ENCODE results near the gene EBF3.

Gene EBF3

GRCh38 chr10:129833468-129833950, 130.6 kb downstream of the EBF3 start:
- H3K9ac ChIP-seq (ENCODE audit: low read depth, low read length): no peak overlapping the region
- no peaks in the 10 kb centered on the region for H3K36me3 ChIP-seq (ENCODE audit: control insufficient read depth, insufficient read depth, low read length)
- H3K9me3 ChIP-seq (ENCODE audit: control insufficient read depth, insufficient read depth, low read length): no peaks in the 10 kb centered on the region
- no peaks in the 10 kb centered on the region for H3K27me3 ChIP-seq (ENCODE audit: control insufficient read depth, insufficient read depth, low read length)
- no peak overlapping the region for H3K4me3 ChIP-seq (ENCODE audit: low read depth, low read length)
- no peaks in the 10 kb centered on the region for H3K4me1 ChIP-seq (ENCODE audit: control insufficient read depth, insufficient read depth, low read length)
- no peak overlapping the region for H3K27ac ChIP-seq (ENCODE audit: low read depth, low read length)

- Histone ChIP-seq H3K27ac (ENCODE audit: low read depth, low read length) (no peak overlapping the region), H3K4me1 (ENCODE audit: control insufficient read depth, insufficient read depth, low read length) (no peaks in the 10 kb centered on the region), H3K9ac (ENCODE audit: low read depth, low read length) (no peak overlapping the region)
Observed at GRCh38 chr10:129832573-129833467, 131.3 kb downstream of the EBF3 start.

GRCh38 chr10:129831150-129831549, 132.9 kb downstream of the EBF3 start:
- H3K9ac ChIP-seq (ENCODE audit: low read depth, low read length): no peak overlapping the region
- H3K9me3 ChIP-seq (ENCODE audit: control insufficient read depth, insufficient read depth, low read length): no peaks in the 10 kb centered on the region
- no peaks in the 10 kb centered on the region for H3K36me3 ChIP-seq (ENCODE audit: control insufficient read depth, insufficient read depth, low read length)
- H3K4me3 ChIP-seq (ENCODE audit: low read depth, low read length): no peak overlapping the region
- H3K27ac ChIP-seq (ENCODE audit: low read depth, low read length): no peak overlapping the region
- no peaks in the 10 kb centered on the region for H3K27me3 ChIP-seq (ENCODE audit: control insufficient read depth, insufficient read depth, low read length)
- H3K4me1 ChIP-seq (ENCODE audit: control insufficient read depth, insufficient read depth, low read length): no peaks in the 10 kb centered on the region

More at GRCh38 chr10:129832573-129833467, 131.3 kb downstream of the EBF3 start:
- Histone ChIP-seq H3K4me3 (ENCODE audit: low read depth, low read length) (no peak overlapping the region), H3K27me3 (ENCODE audit: control insufficient read depth, insufficient read depth, low read length) (no peaks in the 10 kb centered on the region), H3K9me3 (ENCODE audit: control insufficient read depth, insufficient read depth, low read length) (no peaks in the 10 kb centered on the region), H3K36me3 (ENCODE audit: control insufficient read depth, insufficient read depth, low read length) (no peaks in the 10 kb centered on the region)

DNA sequence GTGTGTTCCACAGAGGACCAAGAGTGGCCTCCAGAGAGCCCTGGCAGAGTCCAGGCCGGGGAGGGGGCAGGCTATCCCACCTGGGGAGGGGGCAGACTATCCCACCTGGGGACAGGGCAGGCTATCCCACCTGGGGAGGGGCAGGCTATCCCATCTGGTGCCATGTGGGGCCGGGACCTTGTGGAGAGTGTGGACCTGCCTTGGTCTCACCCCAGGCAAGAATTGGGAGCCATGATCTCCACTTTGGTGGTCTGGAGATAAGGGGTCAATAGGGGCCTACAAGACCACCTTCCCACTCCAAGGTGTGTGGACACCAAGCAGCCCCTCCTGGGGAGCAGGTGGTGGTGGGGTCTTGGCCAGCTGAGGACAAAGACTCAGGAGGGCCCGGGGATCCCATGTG, 138.2 kb downstream of the EBF3 start:
- no peaks in the 10 kb centered on the region for H3K9me3 ChIP-seq (ENCODE audit: control insufficient read depth, insufficient read depth, low read length)
- H3K27ac ChIP-seq (ENCODE audit: low read depth, low read length): no peak overlapping the region
- no peak overlapping the region for H3K4me3 ChIP-seq (ENCODE audit: low read depth, low read length)
- H3K27me3 ChIP-seq (ENCODE audit: control insufficient read depth, insufficient read depth, low read length): no peaks in the 10 kb centered on the region
- H3K9ac ChIP-seq (ENCODE audit: low read depth, low read length): no peak overlapping the region
- no peaks in the 10 kb centered on the region for H3K36me3 ChIP-seq (ENCODE audit: control insufficient read depth, insufficient read depth, low read length)
- no peaks in the 10 kb centered on the region for H3K4me1 ChIP-seq (ENCODE audit: control insufficient read depth, insufficient read depth, low read length)

- Histone ChIP-seq H3K27me3 (ENCODE audit: control insufficient read depth, insufficient read depth, low read length) (no peaks in the 10 kb centered on the region), H3K27ac (ENCODE audit: low read depth, low read length) (no peak overlapping the region), H3K4me3 (ENCODE audit: low read depth, low read length) (no peak overlapping the region), H3K9me3 (ENCODE audit: control insufficient read depth, insufficient read depth, low read length) (no peaks in the 10 kb centered on the region), H3K4me1 (ENCODE audit: control insufficient read depth, insufficient read depth, low read length) (no peaks in the 10 kb centered on the region), H3K36me3 (ENCODE audit: control insufficient read depth, insufficient read depth, low read length) (no peaks in the 10 kb centered on the region), H3K9ac (ENCODE audit: low read depth, low read length) (no peak overlapping the region)
Observed at GRCh38 chr10:129825221-129825620, 138.9 kb downstream of the EBF3 start.

- H3K36me3 ChIP-seq (ENCODE audit: control insufficient read depth, insufficient read depth, low read length): no peaks in the 10 kb centered on the region
- H3K27me3 ChIP-seq (ENCODE audit: control insufficient read depth, insufficient read depth, low read length): no peaks in the 10 kb centered on the region
- H3K9me3 ChIP-seq (ENCODE audit: control insufficient read depth, insufficient read depth, low read length): peaks cover 10% of the 10 kb centered on the region; the same call in 1 of the 2 replicates
- no peak overlapping the region for H3K9ac ChIP-seq (ENCODE audit: low read depth, low read length)
- no peaks in the 10 kb centered on the region for H3K4me1 ChIP-seq (ENCODE audit: control insufficient read depth, insufficient read depth, low read length)
- H3K27ac ChIP-seq (ENCODE audit: low read depth, low read length): no peak overlapping the region
- no peak overlapping the region for H3K4me3 ChIP-seq (ENCODE audit: low read depth, low read length)
Observed at GRCh38 chr10:129820451-129820850, 143.6 kb downstream of the EBF3 start.

DNA sequence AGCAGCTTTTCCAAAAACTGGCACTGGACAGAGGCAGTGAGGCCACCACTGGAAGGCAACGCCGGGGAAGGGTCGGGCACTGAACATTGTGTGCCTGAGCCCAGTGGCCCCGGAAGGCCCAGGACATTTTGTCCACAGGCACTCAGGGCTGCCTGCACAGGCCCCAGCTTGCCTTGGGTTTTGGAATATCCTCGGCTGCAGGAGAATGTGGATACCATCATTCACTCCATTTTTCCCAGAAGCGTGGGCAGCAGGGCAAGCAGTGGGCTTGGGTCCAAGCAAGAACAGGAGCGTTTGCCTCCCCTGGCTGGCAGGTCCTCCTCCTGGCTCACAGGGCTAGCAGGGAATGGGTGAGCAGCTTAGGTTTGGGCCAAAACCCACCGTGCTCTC, 147.4 kb downstream of the EBF3 start:
- H3K27ac ChIP-seq (ENCODE audit: low read depth, low read length): no peak overlapping the region
- peaks cover 10% of the 10 kb centered on the region; the same call in 1 of the 2 replicates for H3K9me3 ChIP-seq (ENCODE audit: control insufficient read depth, insufficient read depth, low read length)
- H3K4me3 ChIP-seq (ENCODE audit: low read depth, low read length): no peak overlapping the region
- H3K27me3 ChIP-seq (ENCODE audit: control insufficient read depth, insufficient read depth, low read length): no peaks in the 10 kb centered on the region
- H3K9ac ChIP-seq (ENCODE audit: low read depth, low read length): no peak overlapping the region
- no peaks in the 10 kb centered on the region for H3K4me1 ChIP-seq (ENCODE audit: control insufficient read depth, insufficient read depth, low read length)
- H3K36me3 ChIP-seq (ENCODE audit: control insufficient read depth, insufficient read depth, low read length): no peaks in the 10 kb centered on the region

GRCh38 chr10:129815898-129816655, 148.0 kb downstream of the EBF3 start:
- no peak overlapping the region for H3K27ac ChIP-seq (ENCODE audit: low read depth, low read length)
- no peaks in the 10 kb centered on the region for H3K36me3 ChIP-seq (ENCODE audit: control insufficient read depth, insufficient read depth, low read length)
- H3K4me1 ChIP-seq (ENCODE audit: control insufficient read depth, insufficient read depth, low read length): no peaks in the 10 kb centered on the region
- H3K4me3 ChIP-seq (ENCODE audit: low read depth, low read length): no peak overlapping the region
- no peaks in the 10 kb centered on the region for H3K27me3 ChIP-seq (ENCODE audit: control insufficient read depth, insufficient read depth, low read length)
- peaks cover 10% of the 10 kb centered on the region; the same call in 1 of the 2 replicates for H3K9me3 ChIP-seq (ENCODE audit: control insufficient read depth, insufficient read depth, low read length)
- H3K9ac ChIP-seq (ENCODE audit: low read depth, low read length): no peak overlapping the region

GRCh38 chr10:129814681-129815646, 149.1 kb downstream of the EBF3 start:
- H3K27ac ChIP-seq (ENCODE audit: low read depth, low read length): no peak overlapping the region
- H3K4me3 ChIP-seq (ENCODE audit: low read depth, low read length): no peak overlapping the region
- no peak overlapping the region for H3K9ac ChIP-seq (ENCODE audit: low read depth, low read length)
- no peaks in the 10 kb centered on the region for H3K36me3 ChIP-seq (ENCODE audit: control insufficient read depth, insufficient read depth, low read length)
- no peaks in the 10 kb centered on the region for H3K4me1 ChIP-seq (ENCODE audit: control insufficient read depth, insufficient read depth, low read length)
- peaks cover 10% of the 10 kb centered on the region; the same call in 1 of the 2 replicates for H3K9me3 ChIP-seq (ENCODE audit: control insufficient read depth, insufficient read depth, low read length)
- H3K27me3 ChIP-seq (ENCODE audit: control insufficient read depth, insufficient read depth, low read length): no peaks in the 10 kb centered on the region

DNA sequence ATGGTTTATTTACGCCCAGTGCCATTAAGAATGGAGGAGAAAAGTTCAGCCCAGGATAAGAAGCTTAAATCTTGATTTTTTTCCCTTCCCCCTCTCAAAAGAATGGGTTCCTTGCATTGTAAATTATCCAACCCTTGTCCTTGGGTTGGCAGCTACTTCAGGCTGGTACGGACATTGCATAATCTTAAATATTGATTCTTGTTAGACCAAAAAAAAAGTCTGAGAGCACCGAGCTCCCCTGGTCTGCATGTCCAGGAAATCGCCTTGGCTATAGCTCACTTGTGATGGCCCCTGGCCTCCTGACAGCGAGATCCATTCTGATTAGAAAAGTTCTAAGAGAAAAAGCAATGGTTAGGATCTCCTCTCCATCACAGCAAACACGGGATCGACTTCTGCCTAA, 151.7 kb downstream of the EBF3 start:
- no peaks in the 10 kb centered on the region for H3K9me3 ChIP-seq (ENCODE audit: control insufficient read depth, insufficient read depth, low read length)
- no peak overlapping the region for H3K27ac ChIP-seq (ENCODE audit: low read depth, low read length)
- H3K27me3 ChIP-seq (ENCODE audit: control insufficient read depth, insufficient read depth, low read length): no peaks in the 10 kb centered on the region
- H3K4me3 ChIP-seq (ENCODE audit: low read depth, low read length): no peak overlapping the region
- no peaks in the 10 kb centered on the region for H3K36me3 ChIP-seq (ENCODE audit: control insufficient read depth, insufficient read depth, low read length)
- H3K4me1 ChIP-seq (ENCODE audit: control insufficient read depth, insufficient read depth, low read length): no peaks in the 10 kb centered on the region
- H3K9ac ChIP-seq (ENCODE audit: low read depth, low read length): no peak overlapping the region
